HG02981 (cell line): ENCODE measurements around the gene EML4.
"Not testable (repeated sequence)": the region's sequence is repeated elsewhere in the genome, so short reads cannot be mapped to it uniquely, and the experiment has no call there.

Source experiments
- ATAC-seq: cut with Tn5 transposase; IDR thresholded peaks from one replicate; pipeline ENCODE4 v1.9.1; 2021; ENCODE audit warnings: mild to moderate bottlenecking, moderate library complexity; ENCODE audit not compliant: unreplicated experiment

EML4 gene

DNA sequence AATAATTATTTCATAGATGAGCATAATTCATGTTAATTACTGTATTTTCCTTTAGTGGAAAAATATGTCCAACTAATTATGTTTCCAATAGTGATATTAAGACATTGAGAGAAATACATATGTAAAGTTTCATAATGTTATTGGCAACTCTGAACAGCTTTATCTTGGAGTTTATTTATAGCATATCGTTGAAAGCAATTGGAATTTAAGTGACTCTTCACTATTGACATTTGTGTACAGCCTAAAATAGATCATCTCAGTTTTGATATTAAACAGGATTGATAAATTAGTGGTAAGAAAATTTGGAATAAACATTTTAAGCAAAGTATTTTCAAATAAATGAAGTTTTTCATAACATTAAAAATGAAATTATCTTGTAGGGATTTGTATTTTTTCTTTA, 79.7 kb downstream of the EML4 start:
- no peak for ATAC-seq

DNA sequence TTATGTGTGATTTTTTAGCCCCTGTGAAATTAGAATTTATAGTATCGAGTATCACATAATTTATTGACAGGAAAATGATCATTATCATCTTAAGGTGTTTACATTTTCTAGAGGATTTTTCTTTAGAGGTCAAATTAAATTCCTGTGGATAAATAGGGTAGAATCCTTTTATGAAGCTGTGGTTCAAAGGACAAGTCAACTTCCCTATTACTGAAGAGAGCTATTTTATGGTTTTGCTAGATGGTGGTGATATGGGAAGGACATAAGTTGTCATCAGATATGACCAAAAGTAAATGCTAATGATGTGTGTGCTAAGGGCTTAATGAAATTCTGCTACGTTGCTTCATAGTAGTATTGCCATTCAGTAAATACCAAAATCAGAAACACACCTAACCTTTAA, 80.1 kb downstream of the EML4 start:
- no peak for ATAC-seq

DNA sequence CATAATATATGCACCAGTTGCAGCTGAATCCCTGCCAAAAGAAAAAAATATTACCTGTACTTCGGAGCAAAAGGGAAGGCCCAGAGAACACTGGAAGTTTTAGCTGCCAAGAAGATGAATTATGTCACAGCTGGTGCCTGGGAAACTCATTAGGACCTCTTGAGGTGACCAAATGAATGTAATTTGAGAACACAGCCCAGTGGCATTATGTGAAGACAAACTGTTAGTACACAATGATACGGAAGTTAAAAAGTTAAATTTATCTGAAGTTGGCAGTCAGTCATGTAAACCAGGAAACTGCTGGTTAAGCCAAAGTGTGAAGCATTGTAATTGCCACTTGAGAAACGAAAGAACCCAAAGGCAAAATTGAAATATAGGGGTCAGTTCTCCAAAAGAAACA, 80.7 kb downstream of the EML4 start:
- ATAC-seq, result no peak

DNA sequence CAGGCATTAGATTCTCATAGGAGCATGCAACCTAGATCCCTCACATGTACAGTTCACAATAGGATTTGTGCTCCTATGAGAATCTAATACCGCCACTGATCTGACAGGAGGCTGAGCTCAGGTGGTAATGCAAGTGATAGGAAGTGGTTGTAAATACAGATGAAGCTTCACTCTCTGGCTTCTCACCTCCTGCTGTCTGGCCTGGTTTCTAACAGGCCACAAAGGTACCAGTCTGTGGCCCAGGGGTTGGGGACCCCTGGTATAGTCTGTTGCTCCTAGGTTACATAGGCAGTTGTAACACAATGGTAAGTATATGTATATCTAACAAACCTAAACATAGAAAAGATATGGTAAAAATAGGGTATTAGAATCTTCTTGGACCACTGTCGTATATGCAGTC, 81.8 kb downstream of the EML4 start:
- ATAC-seq, result no peak

DNA sequence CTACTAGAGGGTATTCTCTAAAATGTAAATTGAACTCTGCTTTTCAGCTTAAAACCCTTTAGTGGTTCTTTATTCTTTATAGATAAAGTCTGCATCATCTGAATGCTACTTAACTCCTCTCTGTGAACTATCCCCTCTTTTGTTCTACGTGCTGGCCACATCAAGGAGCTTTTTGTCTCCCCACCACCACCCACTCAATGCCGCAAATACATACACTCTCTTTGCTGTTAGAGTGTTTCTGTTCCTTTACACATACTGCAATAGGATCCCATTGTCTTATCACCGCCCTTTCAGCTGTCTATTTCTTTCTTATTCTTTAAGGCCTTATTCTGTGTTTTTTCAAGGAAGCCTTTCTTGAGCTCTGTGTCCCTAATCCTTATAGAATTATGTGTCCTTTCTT, 83.3 kb downstream of the EML4 start:
- ATAC-seq, result no peak

DNA sequence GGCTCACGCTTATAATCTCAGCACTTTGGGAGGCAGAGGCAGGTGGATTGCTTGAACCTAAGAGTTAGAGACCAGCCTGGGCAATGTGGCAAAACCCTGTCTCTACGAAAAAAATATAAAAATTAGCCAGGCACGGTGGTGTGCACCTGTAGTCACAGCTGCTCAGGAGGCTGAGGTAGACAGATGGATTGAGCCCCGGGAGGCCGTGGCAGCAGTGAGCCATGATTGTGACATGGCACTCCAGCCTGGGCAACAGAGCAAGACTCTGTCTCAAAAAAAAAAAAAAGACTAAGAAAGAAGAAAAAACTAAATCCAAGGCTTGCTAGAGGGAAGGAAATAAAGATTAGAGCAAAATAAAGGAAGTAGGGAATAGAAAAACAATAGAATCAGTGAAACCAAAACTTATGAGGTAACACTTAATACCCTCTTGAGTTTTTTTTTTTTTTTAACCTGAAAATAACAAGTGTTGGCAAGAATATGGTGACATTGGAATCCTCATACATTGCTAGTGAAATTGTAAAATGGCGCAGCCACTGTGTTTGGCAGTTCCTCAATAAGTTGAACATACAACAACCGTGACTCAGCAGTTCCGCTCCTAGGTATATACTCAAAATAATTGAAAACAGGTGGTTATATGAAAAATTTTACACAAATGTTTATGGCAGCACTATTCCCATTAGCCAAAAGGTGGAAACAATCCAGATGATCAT, 85.2 kb downstream of the EML4 start:
- no peak for ATAC-seq

DNA sequence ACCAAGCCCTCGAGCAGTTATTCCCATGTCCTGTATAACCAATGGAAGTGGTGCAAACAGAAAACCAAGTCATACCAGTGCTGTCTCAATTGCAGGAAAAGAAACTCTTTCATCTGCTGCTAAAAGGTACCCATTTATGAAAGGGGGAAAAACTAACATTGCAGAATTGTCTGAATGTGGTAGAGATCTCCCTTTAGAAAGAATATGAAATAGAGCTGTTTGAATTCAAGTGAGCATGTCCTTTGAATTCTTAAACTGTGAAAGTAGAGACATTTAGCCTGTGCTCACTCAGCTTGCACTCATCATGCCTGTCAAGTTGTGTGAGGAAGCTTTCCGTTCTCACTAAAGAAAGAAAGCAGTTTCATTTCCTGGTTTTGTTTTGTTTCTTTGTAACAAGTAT, 87.4 kb downstream of the EML4 start:
- ATAC-seq, result peak; percentile 80

DNA sequence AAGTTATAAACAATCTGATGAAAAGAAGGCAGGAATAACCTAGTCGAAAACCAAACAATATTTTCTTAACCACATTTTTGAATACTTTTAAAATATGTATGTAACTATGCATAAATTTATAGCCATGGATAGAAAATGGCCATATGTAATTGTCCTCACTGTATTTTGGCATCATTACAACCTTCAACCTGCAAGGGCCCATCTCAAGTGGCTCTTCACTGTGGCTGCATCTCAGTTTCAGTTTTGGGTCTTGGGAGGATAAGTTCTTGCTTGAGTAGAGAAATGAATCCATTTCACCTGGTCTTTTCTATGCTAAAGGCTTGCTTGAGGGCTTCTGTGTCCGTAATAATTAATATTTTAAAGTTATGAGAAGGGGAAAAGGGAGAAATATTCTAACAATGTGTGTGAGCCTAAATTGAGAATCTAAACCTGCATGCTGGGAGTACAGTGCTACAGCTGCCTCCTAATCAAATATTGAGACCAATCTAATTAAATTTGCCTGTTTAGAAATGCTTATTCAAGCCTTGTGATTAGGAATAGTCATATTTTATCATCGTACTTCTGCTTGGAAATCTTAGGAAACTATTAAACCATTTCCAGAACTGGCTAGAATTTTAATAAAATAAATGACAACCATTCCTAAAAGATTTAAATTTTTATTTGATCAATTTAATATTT, 92.5 kb downstream of the EML4 start:
- ATAC-seq, result no peak

DNA sequence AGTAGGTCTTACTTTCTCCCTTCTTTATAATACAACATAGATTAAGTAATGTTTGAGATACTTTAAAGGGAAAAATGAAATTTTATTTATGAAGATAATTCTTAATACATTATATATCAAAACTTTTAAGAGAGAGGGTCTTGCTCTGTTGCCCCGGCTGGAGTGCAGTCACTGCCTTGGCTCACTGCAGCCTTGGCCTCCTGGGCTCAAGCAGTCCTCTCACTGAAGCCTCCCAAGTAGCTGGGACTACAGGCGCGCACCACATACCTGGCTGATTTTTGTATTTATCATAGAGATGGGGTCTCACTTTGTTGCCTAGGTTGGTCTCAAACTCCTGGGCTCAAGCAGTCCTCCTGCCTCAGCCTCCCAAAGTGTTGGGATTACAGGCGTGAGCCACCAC, 97.1 kb downstream of the EML4 start:
- ATAC-seq, result no peak

DNA sequence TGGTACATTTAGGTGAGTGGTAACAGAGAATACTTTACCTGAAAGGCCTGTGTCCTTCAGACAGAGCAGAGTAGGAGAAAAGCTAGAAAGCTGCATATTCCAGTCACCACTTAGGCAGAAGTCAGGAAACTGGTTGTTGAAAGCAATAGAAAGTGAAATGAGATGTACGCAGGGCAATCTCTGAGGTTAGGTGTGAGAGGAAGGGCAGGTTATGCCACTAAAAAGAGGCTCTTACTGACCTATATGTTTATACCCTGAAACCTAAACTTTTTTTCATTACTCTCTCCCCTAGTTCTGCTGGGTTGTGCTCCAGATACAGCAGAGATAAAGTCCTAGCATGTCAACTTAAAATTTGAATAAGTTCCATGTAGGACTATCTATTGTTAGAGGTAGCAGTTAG, 98.4 kb downstream of the EML4 start:
- no peak for ATAC-seq

DNA sequence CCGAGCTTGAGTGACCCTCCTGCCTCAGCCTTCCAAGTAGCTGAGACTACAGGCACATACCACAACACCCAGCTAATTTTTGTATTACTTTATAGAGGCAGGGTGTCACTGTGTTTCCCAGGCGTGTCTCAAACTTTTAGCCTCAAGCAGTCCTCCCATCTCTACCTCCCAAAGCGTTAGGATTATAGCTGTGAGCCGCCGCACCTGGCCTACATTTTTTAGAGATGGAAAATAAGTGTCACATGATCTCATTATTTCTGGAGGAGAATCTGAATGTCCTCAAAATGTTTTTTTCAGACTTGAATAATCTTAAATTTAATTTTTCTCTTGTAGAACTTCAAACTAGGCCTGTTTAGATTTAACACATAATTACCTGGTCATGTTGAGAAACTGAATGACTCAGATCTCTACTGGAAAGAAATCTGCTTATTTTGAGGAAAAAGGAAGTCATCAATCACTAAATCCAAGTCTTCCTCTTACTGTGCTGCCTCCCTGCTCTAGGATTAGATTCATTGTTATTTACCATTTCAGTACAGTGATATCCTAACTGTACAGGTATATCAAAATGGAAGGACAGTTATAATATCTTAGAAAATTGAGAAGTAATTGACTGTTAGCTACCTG, 99.5 kb downstream of the EML4 start:
- ATAC-seq, result no peak

DNA sequence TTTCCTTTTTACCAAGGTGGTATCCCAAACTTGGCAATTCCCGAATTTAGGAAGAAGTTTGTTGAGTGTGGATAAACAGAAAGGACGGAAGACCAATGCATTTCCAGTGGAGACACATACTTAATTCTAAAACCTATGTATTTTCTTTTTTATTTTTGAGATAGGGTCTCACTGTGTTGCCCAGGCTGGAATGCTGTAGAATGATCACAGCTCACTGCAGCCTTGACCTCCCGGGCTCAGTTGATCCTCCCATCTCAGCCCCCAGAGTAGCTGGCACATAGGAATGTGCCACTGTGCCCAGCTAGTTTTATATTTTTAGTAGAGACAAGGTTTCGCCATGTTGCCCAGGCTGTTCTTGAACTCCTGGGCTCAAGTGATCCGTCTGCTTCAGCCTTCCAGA, 101.6 kb downstream of the EML4 start:
- no peak for ATAC-seq

DNA sequence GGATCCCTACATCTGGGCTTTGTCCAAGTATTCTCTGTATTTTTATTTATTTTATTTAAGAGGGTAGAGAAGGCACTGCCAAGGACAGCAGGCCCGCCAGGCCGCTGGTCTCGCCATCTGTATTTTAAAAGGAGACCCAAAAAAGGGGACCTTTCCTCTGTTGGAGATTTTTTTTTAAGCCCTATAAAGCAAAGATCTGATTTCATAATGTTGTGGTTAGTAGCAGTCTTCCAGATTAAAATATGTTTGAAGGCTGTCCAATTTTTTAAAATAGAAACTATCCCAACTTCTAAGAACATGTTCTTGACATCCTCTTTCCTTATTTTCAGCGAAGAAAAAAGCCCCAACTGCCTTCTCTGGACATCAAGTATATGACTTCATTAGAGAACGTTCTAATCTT, 102.1 kb downstream of the EML4 start:
- ATAC-seq, result not testable (repeated sequence)

DNA sequence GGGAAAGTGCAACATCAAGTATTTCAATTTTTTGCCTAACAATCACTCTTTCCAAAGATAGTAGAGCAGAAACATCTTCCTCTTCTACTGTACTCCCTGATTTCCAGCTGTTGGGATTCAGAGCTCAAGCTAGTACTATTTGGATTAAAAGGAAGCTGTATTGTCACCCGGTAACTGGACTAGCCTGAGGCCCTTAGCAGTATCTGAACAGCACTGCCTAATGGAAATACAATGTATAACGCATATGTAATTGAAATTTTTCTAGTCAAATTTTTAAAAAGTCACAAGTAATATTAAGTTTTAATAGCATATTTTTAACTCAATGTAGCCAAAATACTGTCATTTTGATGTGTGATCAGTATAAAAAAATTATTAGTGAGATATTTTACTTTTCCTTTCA, 105.7 kb downstream of the EML4 start:
- ATAC-seq, result no peak

DNA sequence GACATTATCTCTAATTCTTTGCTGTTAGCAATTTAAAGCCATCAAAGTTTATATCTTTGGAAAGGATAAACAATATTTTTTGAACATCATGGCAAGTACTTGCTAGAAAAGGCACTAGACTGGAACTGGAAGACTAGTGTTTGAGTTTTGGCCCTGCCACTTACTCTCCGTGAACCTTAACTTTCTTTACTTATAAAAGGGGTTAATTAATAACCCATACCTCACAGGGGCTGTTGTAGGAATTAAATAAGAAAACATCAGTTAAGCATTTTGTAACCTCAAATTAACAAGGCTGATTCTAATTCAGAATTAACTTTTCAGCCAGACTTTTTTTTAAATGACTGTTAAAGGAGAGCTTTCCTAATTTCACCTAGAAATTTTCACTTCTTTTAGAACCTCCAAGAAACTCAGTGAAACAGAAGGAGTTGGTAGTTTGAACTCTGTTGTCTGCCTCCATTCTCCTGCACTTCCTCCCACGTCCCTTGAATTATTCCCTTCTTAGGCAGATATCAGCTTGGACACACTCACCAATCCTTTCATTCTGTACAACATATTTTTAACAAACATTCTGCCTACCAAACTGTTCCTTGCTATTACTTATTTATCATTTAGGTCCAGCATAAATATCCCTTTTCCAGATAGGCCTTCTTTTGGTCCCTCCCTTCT, 112.4 kb downstream of the EML4 start:
- no peak for ATAC-seq

DNA sequence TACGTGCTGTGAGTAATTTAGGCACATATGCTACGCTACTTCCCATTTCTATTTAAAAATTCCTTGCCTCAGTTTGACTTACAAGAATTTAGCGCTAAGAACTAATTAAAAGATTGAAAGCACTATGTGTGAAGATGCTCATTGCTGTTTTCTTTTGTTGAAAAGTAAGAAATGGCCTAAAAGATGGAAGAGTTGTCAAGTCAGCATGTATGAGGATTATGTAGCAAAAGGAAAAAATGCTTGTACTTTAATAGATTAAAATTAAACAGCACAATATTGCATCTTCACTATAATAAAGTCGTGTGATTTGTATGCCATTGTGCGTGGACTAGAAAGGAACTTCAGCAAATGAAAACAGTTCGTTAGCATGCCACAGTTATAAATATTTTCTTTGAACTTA, 114.9 kb downstream of the EML4 start:
- no peak for ATAC-seq

DNA sequence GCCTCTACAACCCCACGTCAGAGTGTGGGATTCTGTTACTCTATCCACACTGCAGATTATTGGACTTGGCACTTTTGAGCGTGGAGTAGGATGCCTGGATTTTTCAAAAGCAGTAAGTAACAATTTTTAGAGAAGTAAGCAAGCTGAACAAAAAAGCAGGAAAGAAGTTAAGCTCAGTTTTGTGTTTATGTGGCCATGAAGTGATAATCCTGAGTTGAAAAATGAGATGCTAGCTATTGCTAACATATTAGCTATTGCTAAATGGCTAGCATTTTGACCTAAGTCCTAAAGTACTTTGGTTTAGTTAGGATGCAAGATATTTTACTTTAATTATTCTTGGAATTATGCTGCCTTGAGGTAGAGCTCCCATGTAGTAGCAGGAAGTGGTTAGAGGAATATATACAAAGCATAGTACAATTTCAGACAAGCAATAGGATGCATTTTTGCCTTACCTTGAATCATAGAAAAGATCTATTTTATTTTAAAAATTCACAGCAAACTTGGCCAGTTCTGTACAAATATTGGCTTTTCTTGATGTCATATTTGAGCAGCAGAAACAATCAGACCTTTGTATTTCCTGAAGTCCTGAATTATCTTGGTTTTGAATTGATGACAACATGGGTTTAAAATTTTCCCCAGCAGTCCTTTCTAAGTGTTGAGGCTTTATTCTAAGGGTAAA, 117.3 kb downstream of the EML4 start:
- ATAC-seq, result no peak

DNA sequence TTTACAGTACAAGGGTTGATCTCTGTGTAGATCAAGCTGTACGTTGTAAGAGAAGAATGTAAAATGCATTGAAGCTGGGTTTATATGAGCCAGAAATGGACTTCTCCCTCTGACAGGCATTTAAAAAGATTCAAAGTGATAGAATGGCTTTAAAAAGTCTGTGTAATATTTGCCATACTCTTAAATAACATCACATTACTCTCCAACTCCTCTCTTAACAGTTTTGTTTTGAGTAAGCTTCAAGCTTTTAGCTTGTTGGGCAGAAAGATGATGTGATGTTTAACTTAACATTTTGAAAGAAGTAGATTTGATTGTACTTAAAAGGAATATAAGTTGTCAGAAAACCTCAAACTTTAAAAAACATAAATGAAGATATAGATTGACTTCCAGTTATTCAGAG, 119.7 kb downstream of the EML4 start:
- ATAC-seq, result no peak

DNA sequence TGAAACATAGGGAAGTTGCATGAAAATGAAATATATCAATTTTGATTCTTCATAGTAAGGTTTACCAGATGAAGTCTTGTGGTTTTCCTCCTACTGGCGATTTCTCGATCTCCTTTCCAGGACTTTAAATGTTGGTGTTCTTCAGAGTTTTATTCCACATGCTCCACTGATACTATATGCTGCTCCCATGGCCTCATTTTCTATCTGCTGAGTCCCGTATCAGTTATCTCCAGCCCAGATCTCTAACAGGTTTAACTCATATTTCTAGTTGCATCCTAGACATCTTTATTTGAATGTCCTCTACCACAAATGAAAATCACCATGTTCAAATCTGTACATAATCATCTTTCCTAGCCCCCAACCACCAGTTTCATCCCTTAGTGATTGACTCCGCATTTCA, 120.1 kb downstream of the EML4 start:
- ATAC-seq, result no peak

DNA sequence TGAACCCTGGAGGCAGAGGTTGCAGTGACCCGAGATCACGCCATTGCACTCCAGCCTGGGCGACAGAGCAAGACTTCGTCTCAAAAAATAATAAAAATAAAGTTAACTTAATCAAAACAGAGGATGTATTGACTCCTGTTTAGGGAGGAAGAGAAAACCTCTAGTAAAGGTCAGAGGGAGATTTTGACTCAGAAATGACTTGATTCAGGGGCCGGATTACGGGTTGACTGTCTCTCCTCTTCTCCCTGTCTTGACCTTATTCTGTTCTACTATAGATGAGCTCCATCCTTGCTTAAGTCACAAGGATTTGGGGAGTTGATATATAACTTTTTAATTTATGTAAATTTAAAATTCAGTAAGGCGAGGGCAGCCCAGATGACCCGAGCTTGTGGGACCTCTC, 120.9 kb downstream of the EML4 start:
- no peak for ATAC-seq

DNA sequence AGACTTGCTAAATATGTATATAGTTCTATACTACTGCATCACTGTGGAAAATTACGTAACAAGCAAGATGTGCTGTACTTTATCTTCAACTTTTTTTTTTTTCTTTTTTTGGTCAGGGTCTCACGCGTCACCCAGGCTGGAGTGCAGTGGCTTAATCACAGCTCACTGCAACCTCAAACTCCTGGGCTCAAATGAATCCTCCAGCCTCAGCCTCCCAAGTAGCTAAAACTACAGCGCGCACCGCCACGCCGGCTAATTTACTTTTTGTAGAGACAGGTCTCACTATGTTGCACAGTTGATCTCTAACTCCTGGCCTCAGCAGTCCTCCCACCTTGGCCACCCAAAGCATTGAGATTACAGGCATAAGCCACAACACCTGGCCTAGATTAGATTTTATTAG, 123.9 kb downstream of the EML4 start:
- ATAC-seq, result no peak
